Measurements from ENCODE around the gene TMEM119.
"Not testable (repeated sequence)": the region's sequence is repeated elsewhere in the genome, so short reads cannot be mapped to it uniquely, and the experiment has no call there.

TMEM119 gene

DNA sequence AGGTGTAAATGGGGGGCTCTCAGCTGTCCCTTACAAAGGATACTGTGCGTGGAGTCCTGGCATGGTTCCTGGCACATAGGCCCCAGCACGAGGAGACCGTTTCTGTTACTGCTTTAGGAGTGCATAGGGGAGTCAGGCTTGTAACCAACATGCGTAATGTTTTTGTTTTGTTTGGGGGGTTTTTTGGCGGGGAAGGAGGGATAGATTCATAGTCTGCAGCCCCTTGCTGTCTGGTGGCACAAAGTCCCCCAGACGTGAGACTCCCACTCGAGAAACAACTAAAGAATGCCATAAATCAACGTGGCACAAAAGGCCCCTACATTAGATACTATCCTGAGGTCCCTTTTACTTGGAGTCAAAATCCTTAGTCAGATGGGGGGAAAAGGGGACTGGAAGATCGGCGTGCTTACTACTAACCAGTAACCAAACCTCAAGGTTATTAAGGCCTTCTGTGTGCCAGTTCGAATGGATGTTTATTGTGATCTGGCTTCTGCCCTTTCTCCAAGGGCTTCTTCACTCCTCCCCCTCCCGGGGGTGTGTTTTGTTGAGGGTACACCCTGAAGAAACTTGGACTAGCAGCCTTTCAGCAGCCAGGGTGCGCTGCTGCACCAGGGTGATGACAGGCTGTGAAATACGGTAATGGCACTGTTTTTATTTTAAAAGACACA, 34.6 kb downstream of the TMEM119 start:
- H3K4me1 ChIP-seq (ENCODE audit: insufficient read depth, low read length): peaks cover 61% of the 10 kb centered on the region
- H3K27me3 ChIP-seq (ENCODE audit: control insufficient read depth in 1 of 2, insufficient read depth in 2 of 2, low read length in 2 of 2): no peaks in the 10 kb centered on the region
- peak overlapping the region; percentile 92 to 99 for H3K4me3 ChIP-seq (ENCODE audit: low read depth in 1 of 2, low read length in 2 of 2)
- H3K27ac ChIP-seq (ENCODE audit: low read depth, low read length): peak overlapping the region; percentile 96
- peak overlapping the region; percentile 89 for H3K9ac ChIP-seq (ENCODE audit: low read length)
- H3K9me3 ChIP-seq (ENCODE audit: low read length): no peaks in the 10 kb centered on the region
- H3K36me3 ChIP-seq (ENCODE audit: insufficient read depth, low read length): peaks cover 45% of the 10 kb centered on the region

DNA sequence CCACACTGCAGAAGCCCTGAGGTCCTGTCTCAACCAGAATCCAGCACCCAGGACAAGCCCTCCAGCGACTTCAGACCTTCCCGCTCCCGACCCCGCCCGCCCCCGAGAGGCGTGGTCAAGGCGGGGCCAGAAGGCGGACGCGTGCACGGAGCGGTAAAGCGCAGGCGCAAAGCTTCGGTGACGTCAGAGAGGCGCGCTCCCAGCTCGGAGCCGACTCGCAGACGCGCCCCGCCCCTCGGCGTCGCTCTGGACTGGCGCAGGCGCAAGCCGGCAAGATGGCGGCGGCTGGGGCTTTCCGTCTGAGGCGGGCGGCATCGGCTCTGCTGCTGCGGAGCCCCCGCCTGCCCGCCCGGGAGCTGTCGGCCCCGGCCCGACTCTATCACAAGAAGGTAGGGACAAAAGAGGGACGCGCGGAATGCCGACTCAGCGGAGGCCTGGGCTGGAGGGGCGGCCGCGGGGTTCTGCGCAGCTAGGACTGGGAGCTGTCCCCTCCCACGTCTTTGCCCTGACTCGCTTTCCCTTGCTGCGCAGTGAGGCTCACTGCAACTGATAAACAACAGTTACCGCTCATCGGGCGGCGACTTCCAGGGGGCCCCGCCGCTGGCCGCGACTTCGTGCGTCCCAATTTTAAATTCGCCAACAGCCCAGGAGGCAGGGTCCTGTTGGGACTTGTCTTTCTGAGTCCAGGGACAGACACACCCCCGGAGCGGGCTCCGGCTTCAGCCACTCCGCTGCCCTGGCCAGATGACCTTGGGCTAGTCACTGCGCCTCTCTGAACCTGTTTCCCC, 35.3 kb downstream of the TMEM119 start, which contains the start of gene ISCU:
ISCU (plus strand) TSS at position 249 of the 788 bp plus-strand sequence; CDS start at position 276, 27 bp downstream.
- Histone ChIP-seq H3K4me1 (ENCODE audit: insufficient read depth, low read length) (peaks cover 60% of the 10 kb centered on the region), H3K27me3 (ENCODE audit: control insufficient read depth in 1 of 2, insufficient read depth in 2 of 2, low read length in 2 of 2) (no peaks in the 10 kb centered on the region), H3K36me3 (ENCODE audit: insufficient read depth, low read length) (peaks cover 40% of the 10 kb centered on the region), H3K9me3 (ENCODE audit: low read length) (no peaks in the 10 kb centered on the region), H3K9ac (ENCODE audit: low read length) (peak within 1 kb of the TSS; percentile 93), H3K27ac (ENCODE audit: low read depth, low read length) (peak within 1 kb of the TSS; percentile 96), H3K4me3 (ENCODE audit: low read depth in 1 of 2, low read length in 2 of 2) (peak within 1 kb of the TSS; percentile 96 to 99)

DNA sequence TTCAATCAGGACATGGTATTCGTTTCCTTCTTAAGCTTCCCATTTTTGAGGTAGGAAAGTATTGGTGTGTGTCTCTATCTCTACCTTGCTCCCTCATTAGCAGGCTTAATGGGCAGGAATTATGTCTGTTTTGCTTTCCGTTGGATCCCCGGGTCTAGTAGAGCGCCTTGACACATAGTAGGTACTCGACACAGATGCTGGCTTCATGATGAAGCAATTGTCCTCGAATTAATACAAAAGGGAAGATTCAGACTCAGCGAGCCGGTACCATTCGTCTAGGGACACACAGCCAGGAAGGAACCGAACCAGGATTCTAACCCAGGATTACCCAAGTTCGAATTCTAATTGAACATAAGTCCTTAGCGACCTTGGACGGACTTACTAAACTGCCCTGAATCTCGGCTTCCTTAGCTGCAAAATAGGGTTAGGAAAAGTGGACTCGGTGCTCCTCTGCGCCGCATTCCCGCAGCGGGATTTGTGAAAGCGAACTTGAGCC, 36.0 kb downstream of the TMEM119 start:
- Histone ChIP-seq H3K9me3 (ENCODE audit: low read length) (no peaks in the 10 kb centered on the region), H3K27me3 (ENCODE audit: control insufficient read depth in 1 of 2, insufficient read depth in 2 of 2, low read length in 2 of 2) (no peaks in the 10 kb centered on the region), H3K27ac (ENCODE audit: low read depth, low read length) (peak overlapping the region; percentile 90), H3K4me3 (ENCODE audit: low read depth in 1 of 2, low read length in 2 of 2) (peak overlapping the region; percentile 96 to 99), H3K9ac (ENCODE audit: low read length) (peak overlapping the region; percentile 93), H3K36me3 (ENCODE audit: insufficient read depth, low read length) (peaks cover 37% of the 10 kb centered on the region), H3K4me1 (ENCODE audit: insufficient read depth, low read length) (peaks cover 58% of the 10 kb centered on the region)

DNA sequence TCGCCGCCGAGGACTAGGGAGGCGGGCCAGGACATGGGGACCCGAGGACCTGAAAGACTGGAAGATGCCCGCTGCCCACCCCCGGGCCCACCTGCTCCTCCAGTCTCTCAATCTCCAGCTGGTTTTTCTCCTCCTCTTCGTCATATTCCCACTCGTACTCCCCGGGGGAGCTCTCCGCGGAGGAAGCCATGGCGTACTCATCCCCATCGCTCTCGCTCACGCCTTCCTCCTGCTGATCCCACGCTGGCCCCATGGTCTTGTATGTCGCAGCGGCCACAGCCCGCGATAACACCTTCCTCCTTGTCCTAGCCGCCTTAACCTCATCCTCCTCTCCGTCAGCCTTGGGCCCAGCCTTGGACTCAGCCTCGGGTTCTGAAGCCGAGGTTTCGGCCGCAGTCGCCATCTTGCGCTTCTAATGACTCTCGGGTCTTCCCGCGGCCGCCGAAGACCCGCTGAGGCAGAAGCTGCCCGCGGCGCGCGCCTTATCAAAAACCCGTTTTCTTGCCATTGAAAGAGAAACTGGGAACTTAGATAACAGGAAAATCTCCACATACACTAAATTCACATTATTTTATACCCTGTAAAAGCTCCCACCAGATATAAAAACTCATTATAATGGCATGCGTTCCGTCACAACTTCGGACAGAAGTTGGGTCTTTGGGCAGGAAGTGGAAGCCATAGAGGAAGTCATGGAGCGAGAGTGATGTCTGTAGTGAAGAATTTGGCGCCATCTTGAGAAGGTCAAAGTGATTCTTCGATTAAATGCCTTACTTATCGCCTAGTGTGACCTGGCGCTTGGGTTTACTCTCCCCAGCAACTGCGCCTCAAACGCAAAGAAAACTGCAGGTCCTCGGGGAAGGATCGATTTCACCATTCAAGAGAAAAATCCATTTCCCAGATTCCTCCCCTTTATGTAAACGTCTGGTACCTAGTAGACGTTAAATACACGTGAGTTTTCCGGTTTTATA, 36.8 kb downstream of the TMEM119 start, which contains the start of gene SART3:
SART3 (minus strand) TSS at position 422 of the 968 bp plus-strand sequence; CDS start at position 403, 19 bp downstream.
- H3K4me1 ChIP-seq (ENCODE audit: insufficient read depth, low read length): peaks cover 58% of the 10 kb centered on the region

DNA sequence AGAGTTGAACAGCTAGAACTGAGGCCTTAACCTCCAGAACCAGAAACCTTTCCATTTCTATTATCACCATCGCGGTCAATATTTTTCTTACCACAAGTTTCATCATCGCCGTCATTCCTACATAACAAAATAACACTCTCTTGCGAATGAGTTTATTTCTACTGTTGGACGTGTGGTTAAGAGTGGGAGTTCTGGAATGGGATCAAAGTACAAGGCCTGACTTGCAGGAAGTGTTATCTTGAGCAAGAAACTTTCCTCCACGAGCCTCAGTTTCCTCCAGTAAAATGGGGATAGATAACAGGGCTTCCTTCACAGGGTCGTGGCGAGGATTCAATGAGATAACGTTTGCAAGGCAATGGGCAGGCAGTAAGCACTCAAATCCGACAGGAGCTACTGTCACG, 37.6 kb downstream of the TMEM119 start:
- Histone ChIP-seq H3K4me1 (ENCODE audit: insufficient read depth, low read length) (peaks cover 53% of the 10 kb centered on the region), H3K4me3 (ENCODE audit: low read depth in 1 of 2, low read length in 2 of 2) (peak overlapping the region; percentile 96 to 99), H3K9ac (ENCODE audit: low read length) (peak overlapping the region; percentile 93), H3K27ac (ENCODE audit: low read depth, low read length) (peak overlapping the region; percentile 90), H3K9me3 (ENCODE audit: low read length) (no peaks in the 10 kb centered on the region), H3K27me3 (ENCODE audit: control insufficient read depth in 1 of 2, insufficient read depth in 2 of 2, low read length in 2 of 2) (no peaks in the 10 kb centered on the region), H3K36me3 (ENCODE audit: insufficient read depth, low read length) (peaks cover 26% of the 10 kb centered on the region)

More for the DNA sequence above, 36.8 kb downstream of the TMEM119 start, which contains the start of gene SART3:
- Histone ChIP-seq H3K36me3 (ENCODE audit: insufficient read depth, low read length) (peaks cover 33% of the 10 kb centered on the region), H3K27me3 (ENCODE audit: control insufficient read depth in 1 of 2, insufficient read depth in 2 of 2, low read length in 2 of 2) (no peaks in the 10 kb centered on the region), H3K4me3 (ENCODE audit: low read depth in 1 of 2, low read length in 2 of 2) (peak within 1 kb of the TSS; percentile 96 to 99), H3K9ac (ENCODE audit: low read length) (peak within 1 kb of the TSS; percentile 93), H3K27ac (ENCODE audit: low read depth, low read length) (peak within 1 kb of the TSS; percentile 90), H3K9me3 (ENCODE audit: low read length) (no peaks in the 10 kb centered on the region)

DNA sequence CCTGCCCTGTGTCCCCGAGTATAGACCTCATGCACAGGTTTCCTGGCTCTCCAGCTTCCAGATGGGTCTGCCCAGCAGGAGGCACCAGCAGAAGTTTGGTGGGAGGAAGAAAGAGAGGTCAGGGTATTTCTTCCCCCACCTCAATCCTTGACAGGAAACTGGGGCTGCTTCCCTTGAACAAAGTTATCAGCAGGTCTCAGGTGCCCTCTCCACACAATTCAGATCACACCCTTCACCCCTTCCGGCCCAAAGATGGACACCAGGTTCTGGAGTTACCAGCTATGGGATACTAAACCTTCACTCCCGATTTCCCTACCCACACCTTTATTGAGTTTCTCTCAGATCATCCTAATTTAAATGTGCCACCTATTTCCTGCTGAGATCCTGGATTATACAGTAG, 38.1 kb downstream of the TMEM119 start:
- Histone ChIP-seq H3K4me1 (ENCODE audit: insufficient read depth, low read length) (peaks cover 52% of the 10 kb centered on the region), H3K36me3 (ENCODE audit: insufficient read depth, low read length) (peaks cover 21% of the 10 kb centered on the region), H3K4me3 (ENCODE audit: low read depth in 1 of 2, low read length in 2 of 2) (peak overlapping the region; percentile 96 to 99), H3K27me3 (ENCODE audit: control insufficient read depth in 1 of 2, insufficient read depth in 2 of 2, low read length in 2 of 2) (no peaks in the 10 kb centered on the region), H3K9me3 (ENCODE audit: low read length) (no peaks in the 10 kb centered on the region), H3K27ac (ENCODE audit: low read depth, low read length) (no peak overlapping the region), H3K9ac (ENCODE audit: low read length) (peak overlapping the region; percentile 93)

DNA sequence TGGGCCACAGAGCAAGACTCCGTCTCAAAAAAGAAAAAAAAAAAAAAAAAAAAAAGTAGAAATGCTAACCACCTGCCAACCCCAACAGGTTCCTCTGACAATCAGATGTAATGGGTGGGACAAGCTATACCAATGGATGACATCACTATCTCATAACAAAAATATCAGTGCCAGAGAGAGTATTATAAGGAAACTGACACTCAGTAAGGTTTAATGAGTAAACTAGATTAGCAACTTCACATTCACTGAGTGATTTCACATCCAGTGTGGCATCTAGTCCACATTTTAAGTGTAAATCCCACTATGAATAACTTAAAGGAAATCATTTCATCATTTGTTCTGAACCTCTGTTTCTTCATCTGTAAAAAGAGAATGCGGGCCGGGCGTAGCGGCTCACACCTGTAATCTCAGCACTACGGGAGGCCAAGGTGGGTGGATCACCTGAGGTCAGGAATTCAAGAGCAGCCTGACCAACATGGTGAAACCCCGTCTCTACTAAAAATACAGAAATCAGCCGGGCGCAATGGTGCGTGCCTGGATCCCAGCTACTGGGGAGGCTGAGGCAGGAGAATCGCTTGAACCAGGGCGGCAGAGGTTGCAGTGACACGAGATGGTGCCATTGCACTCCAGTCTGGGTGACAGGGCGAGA, 38.8 kb downstream of the TMEM119 start:
- Histone ChIP-seq H3K36me3 (ENCODE audit: insufficient read depth, low read length) (peaks cover 14% of the 10 kb centered on the region), H3K4me1 (ENCODE audit: insufficient read depth, low read length) (peaks cover 46% of the 10 kb centered on the region), H3K9ac (ENCODE audit: low read length) (no peak overlapping the region), H3K27me3 (ENCODE audit: control insufficient read depth in 1 of 2, insufficient read depth in 2 of 2, low read length in 2 of 2) (no peaks in the 10 kb centered on the region), H3K27ac (ENCODE audit: low read depth, low read length) (no peak overlapping the region), H3K4me3 (ENCODE audit: low read depth in 1 of 2, low read length in 2 of 2) (no peak overlapping the region), H3K9me3 (ENCODE audit: low read length) (no peaks in the 10 kb centered on the region)

DNA sequence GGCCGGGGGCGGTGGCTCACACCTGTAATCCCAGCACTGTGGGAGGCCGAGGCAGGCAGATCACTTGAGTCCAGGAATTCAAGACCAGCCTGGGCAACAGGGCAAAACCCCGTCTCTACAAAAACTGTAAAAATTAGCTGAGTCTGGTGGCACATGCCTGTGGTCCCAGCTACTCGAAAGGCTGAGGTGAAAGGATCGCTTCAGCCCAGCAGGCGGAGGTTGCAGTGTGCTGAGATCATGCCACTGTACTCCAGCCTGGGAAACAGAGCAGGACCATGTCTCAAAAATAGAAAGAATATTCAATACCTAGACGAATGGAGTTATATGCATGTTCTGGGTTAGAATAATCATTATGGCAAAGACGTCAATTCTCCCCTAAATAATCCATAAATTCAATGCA, 42.5 kb downstream of the TMEM119 start:
- Histone ChIP-seq H3K9ac (ENCODE audit: low read length) (peak overlapping the region; percentile 4), H3K36me3 (ENCODE audit: insufficient read depth, low read length) (peaks cover 11% of the 10 kb centered on the region), H3K4me1 (ENCODE audit: insufficient read depth, low read length) (peaks cover 33% of the 10 kb centered on the region)
- not testable (repeated sequence) for H3K27ac ChIP-seq (ENCODE audit: low read depth, low read length); H3K4me3 ChIP-seq (ENCODE audit: low read depth in 1 of 2, low read length in 2 of 2); H3K27me3 ChIP-seq (ENCODE audit: control insufficient read depth in 1 of 2, insufficient read depth in 2 of 2, low read length in 2 of 2); H3K9me3 ChIP-seq (ENCODE audit: low read length)

DNA sequence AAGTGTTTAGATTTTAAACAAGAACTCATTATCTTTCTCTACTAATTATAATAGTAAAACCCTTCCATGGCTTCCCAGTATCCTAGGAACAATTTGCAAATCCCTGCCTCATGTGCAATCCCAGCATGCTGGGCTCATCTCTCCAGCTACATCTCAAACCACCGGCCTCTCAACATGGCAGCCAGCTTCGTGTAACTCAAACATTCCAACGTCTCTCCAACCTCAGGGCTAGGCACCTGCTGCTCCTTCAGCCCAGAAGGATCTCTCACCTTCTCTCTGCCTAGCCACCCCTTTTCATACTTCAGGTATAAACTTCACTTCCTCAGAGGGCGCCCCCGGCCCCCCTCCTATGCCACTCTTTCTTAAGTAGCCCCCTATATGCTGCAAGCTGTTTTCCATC, 44.1 kb downstream of the TMEM119 start:
- peaks cover 14% of the 10 kb centered on the region for H3K36me3 ChIP-seq (ENCODE audit: insufficient read depth, low read length)
- H3K4me1 ChIP-seq (ENCODE audit: insufficient read depth, low read length): peaks cover 24% of the 10 kb centered on the region
- H3K4me3 ChIP-seq (ENCODE audit: low read depth in 1 of 2, low read length in 2 of 2): no peak overlapping the region
- no peaks in the 10 kb centered on the region for H3K9me3 ChIP-seq (ENCODE audit: low read length)
- H3K27me3 ChIP-seq (ENCODE audit: control insufficient read depth in 1 of 2, insufficient read depth in 2 of 2, low read length in 2 of 2): no peaks in the 10 kb centered on the region
- H3K27ac ChIP-seq (ENCODE audit: low read depth, low read length): no peak overlapping the region
- no peak overlapping the region for H3K9ac ChIP-seq (ENCODE audit: low read length)

DNA sequence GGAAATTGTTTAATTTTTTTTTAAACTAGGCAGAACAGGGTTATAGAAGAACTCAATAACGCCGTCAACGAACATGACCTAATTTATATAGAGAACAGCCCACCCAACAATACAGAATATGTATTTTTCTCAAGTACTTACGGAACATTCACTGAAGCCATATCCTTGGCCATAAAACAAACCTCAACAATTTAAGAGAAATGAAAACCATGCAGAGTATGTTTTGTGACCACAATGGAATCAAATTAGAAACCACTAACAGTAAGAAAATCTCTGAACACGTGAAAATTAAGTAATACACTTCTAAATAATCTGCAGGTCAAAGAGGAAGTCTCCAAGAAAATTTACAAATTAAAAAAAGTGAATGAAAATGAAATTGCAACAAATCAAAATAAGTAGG, 46.3 kb downstream of the TMEM119 start:
- Histone ChIP-seq H3K9me3 (ENCODE audit: low read length) (no peaks in the 10 kb centered on the region), H3K27me3 (ENCODE audit: control insufficient read depth in 1 of 2, insufficient read depth in 2 of 2, low read length in 2 of 2) (no peaks in the 10 kb centered on the region), H3K9ac (ENCODE audit: low read length) (no peak overlapping the region), H3K36me3 (ENCODE audit: insufficient read depth, low read length) (peaks cover 28% of the 10 kb centered on the region), H3K4me3 (ENCODE audit: low read depth in 1 of 2, low read length in 2 of 2) (no peak overlapping the region), H3K27ac (ENCODE audit: low read depth, low read length) (no peak overlapping the region), H3K4me1 (ENCODE audit: insufficient read depth, low read length) (peaks cover 20% of the 10 kb centered on the region)
